ENCODE data around the gene CRB3.
A peak's percentile ranks its signal among the peaks of the same experiment; 100 is the strongest.
"Not testable (repeated sequence)": the region's sequence is repeated elsewhere in the genome, so short reads cannot be mapped to it uniquely, and the experiment has no call there.

The CRB3 gene, protein sequence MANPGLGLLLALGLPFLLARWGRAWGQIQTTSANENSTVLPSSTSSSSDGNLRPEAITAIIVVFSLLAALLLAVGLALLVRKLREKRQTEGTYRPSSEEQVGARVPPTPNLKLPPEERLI

DNA sequence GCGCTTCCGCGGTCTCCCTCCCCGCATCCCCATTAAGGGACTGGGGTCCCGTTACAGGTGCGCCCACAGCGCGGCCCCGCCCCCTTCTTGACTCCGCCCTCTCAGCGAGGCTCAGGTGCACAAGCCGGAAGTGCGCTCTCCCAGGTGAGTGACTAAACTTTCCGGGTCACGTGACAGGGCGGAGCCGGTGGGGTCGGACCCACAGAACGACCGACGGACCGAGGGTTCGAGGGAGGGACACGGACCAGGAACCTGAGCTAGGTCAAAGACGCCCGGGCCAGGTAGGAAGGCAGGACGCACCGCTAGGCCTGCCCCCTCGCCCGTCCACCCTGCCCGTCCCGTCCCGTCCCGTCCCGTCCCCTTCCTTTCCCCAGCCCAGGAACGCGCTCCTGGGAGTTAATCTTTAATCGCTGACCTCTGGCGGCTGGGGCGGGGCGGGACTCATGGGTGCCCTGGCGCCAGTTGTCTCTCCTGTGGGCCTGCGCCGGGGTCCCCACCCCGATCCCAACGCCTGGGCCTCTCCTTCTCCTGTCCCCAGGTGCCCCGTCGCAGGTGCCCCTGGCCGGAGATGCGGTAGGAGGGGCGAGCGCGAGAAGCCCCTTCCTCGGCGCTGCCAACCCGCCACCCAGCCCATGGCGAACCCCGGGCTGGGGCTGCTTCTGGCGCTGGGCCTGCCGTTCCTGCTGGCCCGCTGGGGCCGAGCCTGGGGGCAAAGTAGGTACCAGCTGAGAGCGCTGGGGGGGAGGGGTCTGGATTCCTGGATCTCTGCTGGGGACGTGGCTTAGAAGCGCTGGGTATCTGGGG is at the start of gene CRB3:
CRB3 (plus strand) TSS at position 202 of the 804 bp plus-strand sequence; CDS start at position 633, 431 bp downstream.
- DNase-seq, result no peak

- DNase-seq, result no peak
Measured at GRCh38 chr19:6414793-6415590, 49.1 kb upstream of the CRB3 start.

GRCh38 chr19:6415591-6416190 is 48.4 kb upstream of the CRB3 start:
- DNase-seq, result no peak

DNA sequence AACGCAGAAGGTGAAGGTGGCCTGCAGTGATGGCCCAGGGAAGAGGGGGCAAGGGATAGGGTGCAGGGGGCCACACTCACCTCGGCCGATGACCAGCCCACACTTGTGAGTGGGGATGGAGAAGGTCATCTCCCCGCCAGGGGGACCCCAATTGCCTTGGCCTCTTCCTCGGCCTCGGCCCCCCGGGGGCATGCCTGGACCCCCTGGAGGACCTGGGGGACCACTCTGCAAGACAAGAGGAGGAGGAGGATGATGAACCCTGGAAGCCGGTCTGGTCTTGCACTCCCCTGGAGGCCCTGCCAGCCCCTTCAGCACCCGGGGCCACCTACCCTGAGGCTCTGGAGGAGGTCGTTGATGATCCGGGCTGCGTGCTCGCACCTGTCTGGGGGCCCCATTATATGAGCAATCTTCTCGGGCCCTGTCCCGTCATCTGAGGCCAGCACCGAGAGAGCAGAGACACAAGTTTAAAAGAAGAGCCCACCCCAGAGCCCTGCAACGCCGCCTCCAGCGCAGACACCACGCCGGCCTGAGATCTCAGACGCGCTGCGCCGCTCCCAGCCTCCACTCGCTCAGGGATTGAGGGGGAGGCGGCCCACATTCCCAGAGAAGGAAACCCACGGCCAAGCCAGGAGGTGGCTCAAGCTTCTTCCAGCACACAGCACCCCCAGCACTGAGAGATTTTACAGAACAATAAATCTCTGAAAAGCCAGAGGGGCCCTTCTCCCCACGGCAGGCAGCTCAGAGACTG is 47.2 kb upstream of the CRB3 start:
- DNase-seq, result no peak

- DNase-seq, result no peak
Measured at GRCh38 chr19:6417713-6418561, 46.1 kb upstream of the CRB3 start.

DNA sequence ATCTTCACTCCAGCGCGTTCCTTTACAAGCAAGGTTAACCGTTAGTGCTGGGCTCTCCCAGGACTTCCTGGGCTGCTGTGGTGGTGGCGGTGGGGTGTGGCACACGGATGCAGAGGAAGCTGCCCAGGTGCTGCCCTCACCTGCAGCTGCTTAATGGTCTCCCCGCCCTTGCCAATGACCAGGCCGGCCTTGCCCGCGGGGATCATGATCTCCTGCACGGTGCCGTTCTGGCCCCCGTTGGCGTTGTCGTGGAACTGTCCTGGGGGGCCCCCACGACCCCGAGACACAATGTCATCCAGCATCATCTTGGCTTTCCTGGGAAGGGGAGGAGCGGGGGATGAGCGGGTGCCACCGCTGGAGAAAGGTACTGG is 45.5 kb upstream of the CRB3 start:
- DNase-seq, result no peak

DNA sequence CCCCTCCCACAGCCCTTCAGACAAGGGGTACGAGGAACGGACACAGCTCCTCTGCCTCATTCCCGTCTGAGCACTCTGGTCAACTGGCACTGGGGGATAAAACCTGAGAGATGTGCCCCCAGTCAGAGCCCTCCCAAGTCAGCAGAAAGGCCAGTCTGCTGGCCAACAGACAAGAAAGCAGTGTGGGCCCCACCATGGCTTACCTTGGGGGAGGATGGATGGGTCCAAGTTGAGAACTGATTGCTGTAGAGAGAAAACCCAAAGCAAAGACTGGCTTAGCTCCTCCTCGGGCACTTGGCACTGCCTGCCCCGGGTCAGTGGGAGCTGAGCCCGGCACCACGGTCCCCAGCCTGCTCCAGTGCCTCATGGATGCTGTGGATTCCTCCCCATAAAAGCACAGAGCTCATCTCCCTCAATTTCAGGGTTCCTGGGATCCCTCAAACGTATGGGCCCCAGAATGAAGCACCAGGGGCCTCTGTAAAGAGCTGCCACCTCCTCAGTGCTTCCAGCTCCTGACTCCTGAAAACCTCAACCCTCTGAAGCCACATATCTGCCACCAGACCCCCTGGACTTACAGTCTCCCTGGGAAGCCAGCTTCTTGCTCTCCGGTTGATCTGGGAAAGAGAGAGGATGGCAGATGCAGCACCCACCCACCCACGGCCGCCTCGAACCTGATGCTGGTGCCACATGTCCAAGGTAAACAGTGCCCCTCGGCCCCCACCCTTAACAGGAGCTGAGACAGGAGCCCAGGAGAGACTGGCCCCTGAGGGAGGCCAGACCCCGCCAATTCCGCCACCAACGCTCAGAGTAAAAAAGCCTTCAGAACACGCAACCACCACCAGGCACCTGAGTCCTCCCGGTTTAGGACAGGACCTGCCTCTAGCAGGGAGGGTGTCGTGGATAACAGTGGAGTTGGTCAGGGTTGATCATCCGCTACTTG is 42.7 kb upstream of the CRB3 start:
- DNase-seq, result no peak

- no peak for DNase-seq
Measured at GRCh38 chr19:6423499-6424194, 40.4 kb upstream of the CRB3 start.

- no peak for DNase-seq
Measured at GRCh38 chr19:6424195-6424938, 39.7 kb upstream of the CRB3 start, which contains the start of gene KHSRP. Gene KHSRP (minus strand): TSS chr19:6424811. CDS start chr19:6424701, 110 bp downstream.

- DNase-seq, result peak; percentile 100
Measured at GRCh38 chr19:6424939-6425731, 38.9 kb upstream of the CRB3 start.

DNA sequence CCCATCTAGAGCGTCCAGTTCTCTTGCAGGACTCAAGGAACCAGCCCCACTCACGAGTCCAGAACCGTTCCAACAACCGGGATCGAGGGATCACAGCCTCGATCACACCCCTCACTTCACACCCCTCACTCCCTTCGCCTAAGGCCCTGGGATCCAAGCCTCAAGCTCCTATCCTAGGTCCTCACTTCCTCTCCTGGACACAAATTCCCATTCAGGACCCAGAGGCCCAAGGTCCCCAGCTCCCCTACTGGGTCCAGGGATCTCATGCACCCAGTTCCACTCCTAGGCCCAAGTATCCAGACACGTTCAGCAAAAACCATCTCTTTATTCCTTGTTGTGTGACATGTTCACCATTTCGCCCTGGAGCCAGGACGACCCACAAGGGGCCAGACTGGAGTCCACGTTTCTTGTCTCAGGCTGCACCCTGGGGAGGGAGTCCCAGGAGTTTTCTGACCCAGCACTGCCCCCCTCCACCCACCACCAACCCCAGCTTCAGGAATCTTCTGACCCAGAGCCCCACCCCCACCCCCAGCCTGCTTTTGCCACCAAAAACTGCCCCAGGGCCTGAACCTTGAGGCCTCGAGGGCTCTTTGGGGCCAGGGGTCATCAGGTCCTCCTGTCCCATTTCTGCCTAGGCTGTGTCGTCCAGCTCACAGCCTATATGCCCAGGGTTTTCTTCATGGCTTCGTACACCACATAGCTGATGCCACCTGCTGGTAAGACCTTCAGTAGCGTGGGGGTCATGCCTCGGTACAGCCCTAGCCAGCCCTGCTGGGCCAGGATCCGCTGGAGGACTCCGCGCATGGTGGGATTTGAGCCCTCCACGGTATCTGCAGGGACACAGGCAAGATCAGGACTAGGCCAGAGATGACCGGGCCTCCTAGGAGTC is 38.1 kb upstream of the CRB3 start:
- no peak for DNase-seq

- DNase-seq, result no peak
Measured at GRCh38 chr19:6427131-6427530, 36.9 kb upstream of the CRB3 start.

DNA sequence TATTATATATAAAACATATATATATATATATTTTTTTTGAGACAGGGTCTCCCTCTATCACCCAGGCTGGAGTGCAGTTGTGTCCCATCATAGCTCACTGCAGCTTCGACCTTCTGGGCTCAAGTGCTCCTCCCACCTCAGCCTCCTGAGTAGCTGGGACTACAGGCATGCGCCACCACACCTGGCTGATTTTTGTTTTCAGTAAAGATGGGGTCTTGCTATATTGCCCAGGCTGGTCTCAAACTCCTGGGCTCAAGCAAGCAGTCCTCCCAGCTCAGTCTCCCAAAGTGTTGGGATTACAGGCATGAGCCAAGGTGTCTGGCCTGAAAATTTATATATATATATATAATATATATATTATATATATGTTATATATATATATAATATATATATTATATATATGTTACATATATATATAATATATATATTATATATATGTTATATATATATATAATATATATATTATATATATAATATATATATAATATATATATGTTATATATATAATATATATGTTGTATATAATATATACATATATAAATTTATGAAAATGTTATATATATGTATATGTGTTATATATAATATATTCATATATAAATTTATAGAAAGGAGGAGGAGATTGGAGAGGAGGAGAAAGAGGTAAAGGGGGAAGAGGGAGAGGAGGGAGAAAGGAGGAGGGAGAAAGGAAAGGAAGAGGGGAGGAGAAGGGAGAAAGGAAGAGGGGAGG is 35.2 kb upstream of the CRB3 start:
- DNase-seq, result not testable (repeated sequence)

DNA sequence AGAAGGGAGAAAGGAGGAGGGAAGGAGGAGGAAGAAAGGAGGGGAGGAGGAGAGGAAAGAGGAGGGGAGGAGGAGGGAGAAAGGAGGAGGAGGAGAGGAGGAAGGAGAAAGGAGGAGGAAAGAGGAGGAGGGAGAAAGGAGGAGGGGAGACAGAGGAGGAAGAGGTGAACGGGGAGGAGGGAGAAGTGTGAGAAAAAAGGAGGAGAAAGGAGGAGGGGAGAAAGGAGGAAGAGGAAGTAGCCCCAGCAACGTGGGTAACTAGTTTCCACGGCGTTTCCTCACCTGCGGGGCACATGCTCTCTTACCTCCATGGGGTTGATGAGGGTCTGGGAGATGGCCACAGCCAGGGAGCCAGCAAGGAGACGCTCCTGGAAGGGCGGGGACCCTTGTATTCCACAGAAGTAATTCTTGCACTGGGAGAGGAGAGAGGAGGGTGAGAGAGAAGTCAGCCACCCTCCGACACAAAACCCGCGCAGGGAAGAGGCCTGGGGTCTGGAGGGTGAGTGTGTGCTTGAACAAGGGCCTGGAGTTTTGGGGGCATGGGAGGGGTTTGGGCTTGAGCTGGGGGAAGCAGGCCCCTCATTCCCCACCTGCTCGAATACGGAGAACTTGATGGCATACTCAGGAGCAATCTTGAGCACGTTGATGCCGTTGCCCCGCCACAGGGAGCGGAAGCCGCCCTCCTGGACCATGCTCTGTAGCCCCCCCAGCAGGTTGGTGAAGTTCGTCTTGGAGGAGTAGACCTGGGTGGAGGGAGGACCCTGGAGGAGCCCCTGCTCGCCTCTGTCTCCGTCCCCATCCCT is 34.5 kb upstream of the CRB3 start:
- DNase-seq, result no peak

DNA sequence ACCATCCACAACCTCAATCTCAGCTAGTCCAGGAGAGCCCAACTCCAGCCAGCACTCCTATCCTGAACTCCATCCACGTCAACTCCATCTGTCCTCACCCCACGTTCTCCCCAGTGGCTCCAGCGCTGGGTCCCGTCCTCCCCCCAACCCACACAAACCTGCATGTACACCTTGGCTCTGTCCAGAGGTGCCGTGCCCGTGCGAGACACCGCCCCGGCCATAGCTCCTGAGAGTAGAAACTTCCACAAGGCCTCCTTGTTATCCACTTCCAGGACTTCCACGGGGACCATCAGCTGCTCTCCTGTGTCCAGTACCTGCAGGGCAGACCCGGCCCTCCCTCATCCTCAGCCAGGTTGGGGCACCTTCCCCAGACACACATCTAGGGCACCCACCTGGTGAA is 32.2 kb upstream of the CRB3 start:
- DNase-seq, result no peak

- no peak for DNase-seq
Measured at GRCh38 chr19:6433165-6433564, 30.9 kb upstream of the CRB3 start.

Measured in NCI-H446 treated with DMSO at 0.1 percent for 48 hours (cell line).